ENCODE results near the gene PTPRK.

PTPRK gene

DNA sequence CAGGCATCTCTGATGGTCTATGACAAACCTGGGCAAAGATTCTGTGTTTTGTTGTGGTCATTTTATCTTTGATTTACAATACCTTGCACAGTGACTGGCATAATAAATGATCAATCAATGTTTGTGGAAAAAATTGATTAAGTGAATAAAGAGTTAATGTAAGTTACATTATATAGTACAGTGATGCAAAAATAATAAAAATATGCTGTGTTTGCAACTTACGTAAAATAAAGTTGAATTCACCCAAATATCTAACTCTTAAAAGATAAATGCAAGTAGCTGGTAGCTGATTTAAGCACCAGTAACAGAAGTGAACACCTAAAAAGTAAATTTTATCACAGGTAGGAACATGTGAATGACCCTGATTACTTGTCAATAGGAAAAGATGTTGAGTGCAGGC, 443.6 kb downstream of the PTPRK start:
- no peak overlapping the region for H3K4me3 ChIP-seq (ENCODE audit: control insufficient read depth, low read depth, low read length)
- no peak for DNase-seq (ENCODE audit: low read depth)
- TF ChIP-seq, protein P1, sequence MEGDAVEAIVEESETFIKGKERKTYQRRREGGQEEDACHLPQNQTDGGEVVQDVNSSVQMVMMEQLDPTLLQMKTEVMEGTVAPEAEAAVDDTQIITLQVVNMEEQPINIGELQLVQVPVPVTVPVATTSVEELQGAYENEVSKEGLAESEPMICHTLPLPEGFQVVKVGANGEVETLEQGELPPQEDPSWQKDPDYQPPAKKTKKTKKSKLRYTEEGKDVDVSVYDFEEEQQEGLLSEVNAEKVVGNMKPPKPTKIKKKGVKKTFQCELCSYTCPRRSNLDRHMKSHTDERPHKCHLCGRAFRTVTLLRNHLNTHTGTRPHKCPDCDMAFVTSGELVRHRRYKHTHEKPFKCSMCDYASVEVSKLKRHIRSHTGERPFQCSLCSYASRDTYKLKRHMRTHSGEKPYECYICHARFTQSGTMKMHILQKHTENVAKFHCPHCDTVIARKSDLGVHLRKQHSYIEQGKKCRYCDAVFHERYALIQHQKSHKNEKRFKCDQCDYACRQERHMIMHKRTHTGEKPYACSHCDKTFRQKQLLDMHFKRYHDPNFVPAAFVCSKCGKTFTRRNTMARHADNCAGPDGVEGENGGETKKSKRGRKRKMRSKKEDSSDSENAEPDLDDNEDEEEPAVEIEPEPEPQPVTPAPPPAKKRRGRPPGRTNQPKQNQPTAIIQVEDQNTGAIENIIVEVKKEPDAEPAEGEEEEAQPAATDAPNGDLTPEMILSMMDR (IDR thresholded peaks at IDR 0.05; ENCODE audit: control insufficient read depth, insufficient read depth, low read depth, low read length, missing control alignments) = no peak

DNA sequence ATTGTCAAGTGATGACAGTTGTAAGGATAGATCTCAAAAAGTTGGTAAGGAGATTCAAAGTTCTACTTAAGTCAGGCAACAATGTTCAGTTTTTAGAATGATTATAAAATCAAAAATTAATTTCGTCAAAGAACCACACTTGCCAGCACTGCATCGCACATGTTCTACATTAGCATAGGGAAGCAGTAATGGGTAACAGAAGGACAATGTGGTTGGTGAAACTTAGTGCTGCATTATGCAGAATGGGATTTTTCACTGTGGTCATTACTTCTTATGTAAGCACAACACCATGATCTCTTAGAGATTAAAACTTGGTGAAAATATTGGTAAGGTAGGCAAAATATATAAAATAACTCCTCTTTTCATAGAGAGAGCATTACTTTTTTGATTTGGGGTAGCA, 445.8 kb downstream of the PTPRK start:
- TF ChIP-seq, protein P1 (IDR thresholded peaks at IDR 0.05; ENCODE audit: control insufficient read depth, insufficient read depth, low read depth, low read length, missing control alignments) = no peak
- no peak overlapping the region for H3K4me3 ChIP-seq (ENCODE audit: control insufficient read depth, low read depth, low read length)
- no peak for DNase-seq (ENCODE audit: low read depth)

DNA sequence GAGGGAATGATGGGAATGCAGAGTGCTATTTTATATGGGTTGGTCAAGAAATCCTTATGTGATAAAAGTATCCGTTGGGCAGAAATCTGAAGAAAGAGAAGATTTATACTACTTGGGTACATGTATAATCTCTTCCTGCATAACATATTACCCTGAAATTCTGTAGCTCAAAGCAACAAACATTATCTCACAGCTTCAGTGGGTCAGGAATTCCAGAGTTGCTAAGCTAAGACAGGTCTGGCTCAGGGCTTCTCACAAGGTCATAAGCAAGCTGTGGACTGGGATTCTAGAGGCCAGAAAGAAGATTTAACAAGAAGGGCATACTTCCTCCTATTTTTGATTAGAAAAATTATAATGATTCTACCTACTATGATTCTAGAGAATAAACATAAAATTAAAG, 447.0 kb downstream of the PTPRK start:
- no peak overlapping the region for H3K4me3 ChIP-seq (ENCODE audit: control insufficient read depth, low read depth, low read length)
- TF ChIP-seq, protein P1 (IDR thresholded peaks at IDR 0.05; ENCODE audit: control insufficient read depth, insufficient read depth, low read depth, low read length, missing control alignments) = no peak
- DNase-seq (ENCODE audit: low read depth) = no peak

DNA sequence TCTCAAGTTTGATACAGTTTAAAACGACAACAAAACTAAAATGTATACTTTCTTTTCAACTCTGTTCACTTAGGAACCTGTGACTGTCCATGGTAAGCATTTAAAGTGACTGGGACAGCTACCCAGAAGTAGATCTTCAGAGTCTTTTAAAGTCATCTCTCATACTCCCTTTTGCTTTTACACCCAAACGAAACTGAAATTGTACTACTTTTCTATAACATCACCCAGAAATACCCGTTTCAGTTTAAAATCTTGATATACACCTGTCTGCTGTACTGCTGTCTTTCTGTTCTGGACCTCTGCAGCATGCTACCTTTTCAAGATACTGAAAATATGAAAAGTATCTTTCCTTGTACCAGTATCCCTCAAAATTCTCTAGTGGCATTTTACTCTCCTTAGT, 449.2 kb downstream of the PTPRK start:
- no peak overlapping the region for H3K4me3 ChIP-seq (ENCODE audit: control insufficient read depth, low read depth, low read length)
- no peak for DNase-seq (ENCODE audit: low read depth)
- TF ChIP-seq, protein P1 (IDR thresholded peaks at IDR 0.05; ENCODE audit: control insufficient read depth, insufficient read depth, low read depth, low read length, missing control alignments) = no peak

DNA sequence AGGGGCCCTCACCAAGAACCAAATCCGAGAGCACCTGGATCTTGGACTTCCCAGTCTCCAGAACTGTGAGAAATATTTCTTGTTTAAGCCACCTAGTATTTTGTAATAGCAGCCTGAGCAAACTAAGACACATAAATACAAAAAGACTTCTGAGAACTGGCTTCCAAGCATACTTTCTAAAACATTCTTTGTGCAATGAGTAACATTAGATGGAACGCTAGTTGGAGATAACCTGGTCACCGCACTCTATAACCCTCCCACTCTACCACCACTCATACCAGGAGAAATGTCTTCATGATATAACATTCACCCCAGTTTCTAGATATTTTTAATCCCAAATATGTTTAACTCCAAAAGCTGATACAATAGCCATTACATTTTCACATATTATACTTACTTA, 450.0 kb downstream of the PTPRK start:
- H3K4me3 ChIP-seq (ENCODE audit: control insufficient read depth, low read depth, low read length) = no peak overlapping the region
- TF ChIP-seq, protein P1 (IDR thresholded peaks at IDR 0.05; ENCODE audit: control insufficient read depth, insufficient read depth, low read depth, low read length, missing control alignments) = no peak
- no peak for DNase-seq (ENCODE audit: low read depth)

DNA sequence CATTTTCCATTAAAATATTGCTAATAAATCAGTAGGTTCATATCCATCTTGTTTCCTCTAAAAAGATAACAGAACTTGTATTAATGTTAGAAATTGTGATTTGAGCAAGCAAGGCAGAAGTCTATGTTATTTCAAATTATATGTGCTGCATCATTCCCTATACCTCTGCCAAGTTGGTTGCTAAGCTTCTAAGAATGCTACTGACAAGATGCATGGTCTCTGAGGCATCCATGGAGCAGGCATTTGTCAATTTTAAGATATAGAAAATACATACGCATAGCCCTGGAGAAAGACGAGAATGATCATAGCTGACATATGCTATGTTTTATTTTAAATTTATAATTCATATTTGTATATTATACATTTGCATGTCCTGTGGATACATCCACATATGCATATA, 451.2 kb downstream of the PTPRK start:
- no peak overlapping the region for H3K4me3 ChIP-seq (ENCODE audit: control insufficient read depth, low read depth, low read length)
- peak; percentile 16 for DNase-seq (ENCODE audit: low read depth)
- TF ChIP-seq, protein P1 (IDR thresholded peaks at IDR 0.05; ENCODE audit: control insufficient read depth, insufficient read depth, low read depth, low read length, missing control alignments) = no peak

DNA sequence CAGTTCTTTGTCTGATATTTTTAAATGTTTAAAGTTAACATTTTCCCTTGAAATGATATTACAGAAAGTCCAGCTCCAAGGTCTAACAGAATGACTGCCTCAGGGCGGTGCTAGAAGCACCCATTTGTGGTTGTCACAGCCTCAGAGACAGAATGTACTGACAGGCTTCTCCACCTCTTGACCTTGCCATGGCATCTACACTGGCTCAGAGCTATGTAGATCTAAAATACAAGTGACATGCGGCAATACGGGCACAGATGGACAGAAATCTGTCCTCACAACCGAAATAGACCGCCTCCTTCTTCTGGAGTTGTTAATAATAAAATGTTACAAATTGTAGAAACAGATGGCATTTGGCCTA, 452.3 kb downstream of the PTPRK start:
- no peak overlapping the region for H3K4me3 ChIP-seq (ENCODE audit: control insufficient read depth, low read depth, low read length)
- TF ChIP-seq, protein P1 (IDR thresholded peaks at IDR 0.05; ENCODE audit: control insufficient read depth, insufficient read depth, low read depth, low read length, missing control alignments) = no peak
- no peak for DNase-seq (ENCODE audit: low read depth)
